Lower lobe of right lung (tissue), 2 donors: Measurements from ENCODE around the gene BST2. TPM values are rescaled to one million over a fixed set of nuclear protein-coding genes. Genes with fewer than 3 reads are reported as not detected.

Source experiments
- ATAC-seq, 2 donors: fragments of 200-7000 bp; cut with Tn5 transposase; one replicate each; pipeline ENCODE4 v1.9.1; 2020 to 2022; ENCODE audit warnings: mild to moderate bottlenecking in 2 of 2, moderate library complexity in 2 of 2
- DNase-seq: peaks from one replicate; pipeline ENCODE4 v3.0.0-alpha.2; 2020
- H3K27ac ChIP-seq: fragments of 200-600 bp; one replicate; pipeline ENCODE4 v1.8.0; 2022
- H3K27me3 ChIP-seq: fragments of 200-600 bp; one replicate; pipeline ENCODE4 v1.8.0; 2022; ENCODE audit warnings: low read depth
- H3K36me3 ChIP-seq: fragments of 200-600 bp; one replicate; pipeline ENCODE4 v1.8.0; 2022; ENCODE audit warnings: mild to moderate bottlenecking
- H3K4me1 ChIP-seq: fragments of 200-600 bp; one replicate; pipeline ENCODE4 v1.8.0; 2022
- H3K4me3 ChIP-seq: fragments of 200-600 bp; one replicate; pipeline ENCODE4 v1.8.0; 2022; ENCODE audit warnings: mild to moderate bottlenecking
- H3K9me3 ChIP-seq: fragments of 200-600 bp; one replicate; pipeline ENCODE4 v1.8.0; 2022
- intact Hi-C: fragments of 100-400 bp; cut with DNase I; formaldehyde crosslinking; loops from one replicate; pipeline ENCODE4 v1.11.0; 2022
- total RNA-seq: library from RNA; stranded (reverse); fragmentation: NEBNext Ultra II Directional; extraction: Animal tissue kit (Norgen Biotek cat#: 25700); gene quantifications from one replicate; pipeline ENCODE4 v1.2.1, GENCODE V29; 2021
- TF ChIP-seq, protein P1 (sequence below): fragments of 200-600 bp; IDR thresholded peaks from one replicate; pipeline ENCODE4 v1.8.0; 2022; ENCODE audit warnings: antibody characterized with exemption, mild to moderate bottlenecking
- donor health status: DM: no; HTN: yes; CAD: no; lungs with severe emphysema.

BST2 gene
- total RNA-seq, 1 donor from 2014 or later: 165 TPM

GRCh38 chr19:17406046-17406886 is 836 bp upstream of the BST2 start:
- Histone ChIP-seq H3K4me3 (peak overlapping the region; percentile 72), H3K9me3 (no peaks in the 10 kb centered on the region), H3K27me3 (no peaks in the 10 kb centered on the region), H3K4me1 (peaks cover 25% of the 10 kb centered on the region), H3K36me3 (peaks cover 11% of the 10 kb centered on the region), H3K27ac (peak overlapping the region; percentile 85)
- DNase-seq: no peak
- intact Hi-C loops: no loop called here
- TF ChIP-seq, protein P1, sequence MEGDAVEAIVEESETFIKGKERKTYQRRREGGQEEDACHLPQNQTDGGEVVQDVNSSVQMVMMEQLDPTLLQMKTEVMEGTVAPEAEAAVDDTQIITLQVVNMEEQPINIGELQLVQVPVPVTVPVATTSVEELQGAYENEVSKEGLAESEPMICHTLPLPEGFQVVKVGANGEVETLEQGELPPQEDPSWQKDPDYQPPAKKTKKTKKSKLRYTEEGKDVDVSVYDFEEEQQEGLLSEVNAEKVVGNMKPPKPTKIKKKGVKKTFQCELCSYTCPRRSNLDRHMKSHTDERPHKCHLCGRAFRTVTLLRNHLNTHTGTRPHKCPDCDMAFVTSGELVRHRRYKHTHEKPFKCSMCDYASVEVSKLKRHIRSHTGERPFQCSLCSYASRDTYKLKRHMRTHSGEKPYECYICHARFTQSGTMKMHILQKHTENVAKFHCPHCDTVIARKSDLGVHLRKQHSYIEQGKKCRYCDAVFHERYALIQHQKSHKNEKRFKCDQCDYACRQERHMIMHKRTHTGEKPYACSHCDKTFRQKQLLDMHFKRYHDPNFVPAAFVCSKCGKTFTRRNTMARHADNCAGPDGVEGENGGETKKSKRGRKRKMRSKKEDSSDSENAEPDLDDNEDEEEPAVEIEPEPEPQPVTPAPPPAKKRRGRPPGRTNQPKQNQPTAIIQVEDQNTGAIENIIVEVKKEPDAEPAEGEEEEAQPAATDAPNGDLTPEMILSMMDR: no peak
- ATAC-seq: peak; percentile 6 to 25

- ATAC-seq: peak in 1 of 2 donors; percentile 9
- peaks cover 13% of the 10 kb centered on the region for H3K36me3 ChIP-seq
- no peak for DNase-seq
- H3K9me3 ChIP-seq: no peaks in the 10 kb centered on the region
- intact Hi-C loops: no loop called here
- H3K4me3 ChIP-seq: peak overlapping the region; percentile 72
- H3K27me3 ChIP-seq: no peaks in the 10 kb centered on the region
- TF ChIP-seq, protein P1: no peak
- H3K27ac ChIP-seq: peak overlapping the region; percentile 85
- peaks cover 25% of the 10 kb centered on the region for H3K4me1 ChIP-seq
Observed at GRCh38 chr19:17404621-17405249, 695 bp downstream of the BST2 start.

DNA sequence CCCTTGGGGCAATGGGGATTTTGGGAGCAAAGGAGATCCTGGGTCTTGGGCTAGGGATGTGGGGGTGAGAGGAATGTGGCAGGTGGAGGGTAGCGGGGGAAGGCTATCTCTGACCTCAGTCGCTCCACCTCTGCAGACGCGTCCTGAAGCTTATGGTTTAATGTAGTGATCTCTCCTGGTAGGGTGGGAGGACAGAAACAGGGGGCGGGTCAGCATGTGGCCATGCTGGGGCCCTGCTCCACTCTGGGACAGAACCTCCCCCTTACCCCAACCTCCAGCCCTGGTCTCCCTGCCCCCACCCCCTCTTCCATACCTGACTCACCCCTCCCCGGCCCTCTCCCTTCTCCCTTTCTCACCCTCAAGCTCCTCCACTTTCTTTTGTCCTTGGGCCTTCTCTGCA is 1.4 kb downstream of the BST2 start:
- ATAC-seq (no peak), DNase-seq (no peak)
- H3K36me3 ChIP-seq: peaks cover 15% of the 10 kb centered on the region
- TF ChIP-seq, protein P1: no peak
- no peaks in the 10 kb centered on the region for H3K27me3 ChIP-seq
- H3K9me3 ChIP-seq: no peaks in the 10 kb centered on the region
- peaks cover 25% of the 10 kb centered on the region for H3K4me1 ChIP-seq
- no peak overlapping the region for H3K27ac ChIP-seq
- peak overlapping the region; percentile 72 for H3K4me3 ChIP-seq
- intact Hi-C loops: no loop called here

- TF ChIP-seq, protein P1: no peak
- Histone ChIP-seq H3K27ac (no peak overlapping the region), H3K4me3 (peak overlapping the region; percentile 72), H3K4me1 (peaks cover 21% of the 10 kb centered on the region), H3K27me3 (no peaks in the 10 kb centered on the region), H3K9me3 (no peaks in the 10 kb centered on the region), H3K36me3 (peaks cover 15% of the 10 kb centered on the region)
- intact Hi-C loops: no loop called here
- DNase-seq: no peak
- peak; percentile 43 to 59 for ATAC-seq
Observed at GRCh38 chr19:17402982-17403855, 2.2 kb downstream of the BST2 start.

DNA sequence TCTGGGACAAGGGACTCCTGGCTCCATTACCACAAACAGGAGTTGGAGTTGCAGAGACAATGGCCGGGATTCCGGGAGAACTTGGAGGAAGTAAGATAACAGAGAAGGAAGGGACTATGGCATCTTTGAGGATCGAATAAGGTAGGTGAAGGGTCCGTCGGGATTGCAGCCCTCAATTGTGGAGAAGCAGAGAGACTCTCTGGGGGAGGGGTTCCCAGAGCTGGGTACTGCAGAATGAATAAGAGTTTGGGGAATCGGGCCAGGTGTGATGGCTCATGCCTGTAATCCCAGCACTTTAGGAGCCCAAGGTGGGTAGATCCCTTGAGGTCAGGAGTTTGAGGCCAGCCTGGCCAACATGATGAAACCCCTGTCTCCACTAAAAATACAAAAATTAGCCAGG is 3.8 kb downstream of the BST2 start:
- no peak overlapping the region for H3K27ac ChIP-seq
- no peak for ATAC-seq
- H3K4me3 ChIP-seq: no peak overlapping the region
- H3K4me1 ChIP-seq: peaks cover 10% of the 10 kb centered on the region
- TF ChIP-seq, protein P1: no peak
- DNase-seq: no peak
- no peaks in the 10 kb centered on the region for H3K27me3 ChIP-seq
- peaks cover 22% of the 10 kb centered on the region for H3K36me3 ChIP-seq
- intact Hi-C loops: no loop called here
- H3K9me3 ChIP-seq: no peaks in the 10 kb centered on the region
